NCI-H2107 treated with DMSO at 0.1 percent for 48 hours (cell line): ENCODE data around the gene FHIT.

Experiments used
- DNase-seq: peaks from one replicate; lab custom pipeline; 2025; ENCODE audit not compliant: unreplicated experiment; lab: John Stamatoyannopoulos, UW

Gene FHIT

DNA sequence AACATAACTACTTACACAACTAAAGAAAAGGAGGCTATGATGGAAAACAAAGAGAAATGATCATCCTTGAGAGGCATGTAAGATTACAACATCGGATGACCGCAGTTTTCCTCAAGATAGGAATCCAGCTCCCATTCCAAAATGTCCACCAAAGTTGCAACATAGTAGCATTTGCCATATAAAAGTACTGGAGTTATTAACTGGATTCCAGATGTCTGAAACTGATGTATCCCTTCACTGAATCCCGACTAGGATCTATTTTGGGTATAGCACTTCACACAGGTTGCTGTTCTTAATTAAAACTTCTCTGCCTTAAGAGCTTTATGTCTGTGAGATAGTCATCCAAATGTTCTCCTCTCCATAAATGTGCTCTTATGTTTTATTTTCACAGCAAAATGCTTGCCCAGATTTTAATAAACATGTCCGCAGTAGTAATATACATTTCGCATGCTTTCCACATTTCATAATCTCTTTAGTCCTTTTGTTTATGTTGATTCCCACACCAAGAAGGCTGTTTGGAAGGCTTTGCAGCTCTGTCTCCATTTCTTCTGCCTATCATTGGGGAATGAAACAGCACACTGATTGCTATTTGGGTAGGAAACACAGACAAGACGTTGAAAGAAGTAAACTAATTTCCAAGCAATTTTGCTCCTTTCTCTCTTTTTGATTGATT lies 1484.9 kb downstream of the FHIT start:
- no peak for DNase-seq

DNA sequence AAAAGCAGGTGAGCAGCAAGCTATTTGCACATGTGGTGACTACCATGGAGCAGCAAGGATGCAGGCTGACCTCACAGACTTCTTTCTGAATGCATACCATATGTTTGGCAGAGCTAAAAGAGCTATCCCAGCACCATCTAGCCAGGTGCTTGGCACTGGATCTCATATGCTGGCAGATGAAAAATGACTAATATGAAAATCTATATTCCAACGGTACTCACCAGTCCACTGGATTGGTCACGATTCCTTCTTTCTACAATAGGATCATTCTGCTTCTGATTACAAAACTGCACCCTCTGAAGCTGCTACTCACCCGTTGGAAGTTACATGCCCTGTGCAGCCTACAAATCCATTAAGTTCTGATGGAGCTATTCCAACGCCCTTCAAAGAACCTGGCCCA lies 1487.1 kb downstream of the FHIT start:
- DNase-seq: no peak

DNA sequence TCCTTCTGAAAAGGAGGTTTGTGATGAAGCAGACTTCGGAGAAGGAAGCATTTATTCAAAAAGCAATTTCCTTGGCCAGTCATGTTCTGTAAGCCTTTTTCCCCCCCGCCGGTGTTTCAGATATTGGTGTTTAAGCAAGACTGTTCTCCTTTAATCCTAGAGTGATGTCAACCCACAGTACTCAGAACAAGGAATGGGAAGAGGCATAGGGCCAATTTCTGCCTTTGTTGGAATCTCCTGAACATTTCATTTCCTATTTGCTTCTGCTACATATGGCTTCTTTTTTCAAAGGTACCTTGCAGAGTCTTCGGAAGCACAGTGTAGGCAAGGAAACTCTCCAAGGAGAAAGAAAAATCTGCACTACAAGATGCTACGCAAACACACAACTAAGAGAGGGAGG lies 1488.3 kb downstream of the FHIT start:
- DNase-seq: no peak

DNA sequence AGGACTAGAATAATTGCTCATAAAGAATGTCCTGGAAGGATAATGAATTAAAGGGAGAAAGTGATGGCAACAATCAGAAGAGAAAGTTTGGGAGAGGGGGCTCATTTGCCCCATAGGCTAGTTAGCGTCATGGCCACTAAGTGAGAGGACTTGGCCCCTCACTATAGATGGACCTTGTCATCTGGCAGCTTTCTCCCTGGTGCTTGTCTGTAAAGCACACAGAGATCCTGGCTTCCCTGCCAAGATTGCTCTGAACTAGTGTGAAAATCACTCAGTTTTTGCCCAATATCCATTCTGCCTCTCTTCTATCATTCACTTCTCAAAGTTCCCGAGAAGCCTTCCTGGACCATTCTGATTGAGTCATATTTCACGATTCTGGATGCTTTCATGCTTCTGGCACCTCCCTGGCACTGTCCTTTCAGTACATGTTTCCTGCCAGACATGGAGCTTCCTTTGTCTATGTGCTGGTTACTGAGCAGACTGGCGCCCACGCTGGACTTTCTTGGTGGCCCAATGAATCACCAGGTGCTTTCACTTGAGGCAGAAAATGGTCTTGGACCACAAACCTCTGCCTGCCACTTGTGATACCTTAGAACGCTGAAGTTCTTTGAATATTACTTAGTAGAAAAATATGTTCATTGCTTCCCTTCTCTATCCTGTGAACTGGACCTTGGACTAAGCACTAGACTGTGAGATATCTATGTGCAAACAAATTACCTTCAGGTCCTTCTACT lies 1491.8 kb downstream of the FHIT start:
- no peak for DNase-seq

DNA sequence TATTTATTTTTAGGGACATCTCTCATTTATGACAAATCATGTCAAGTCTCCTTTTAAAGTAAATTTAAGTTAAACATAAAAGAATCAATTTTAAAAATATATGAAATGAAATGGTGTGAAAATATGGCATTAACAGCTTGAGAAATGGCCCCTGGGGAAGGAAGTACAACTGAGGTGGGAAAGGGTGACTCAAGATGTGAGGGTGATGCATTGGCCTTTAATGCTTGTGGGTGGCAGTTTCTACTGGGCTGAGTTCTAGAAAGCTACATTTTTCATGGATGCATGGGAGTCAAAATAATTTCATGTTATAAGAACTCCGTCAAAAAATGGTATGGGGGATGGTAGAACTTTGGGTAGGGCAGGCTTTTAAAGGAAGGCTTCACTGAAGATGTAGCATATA lies 1492.6 kb downstream of the FHIT start:
- DNase-seq: no peak

DNA sequence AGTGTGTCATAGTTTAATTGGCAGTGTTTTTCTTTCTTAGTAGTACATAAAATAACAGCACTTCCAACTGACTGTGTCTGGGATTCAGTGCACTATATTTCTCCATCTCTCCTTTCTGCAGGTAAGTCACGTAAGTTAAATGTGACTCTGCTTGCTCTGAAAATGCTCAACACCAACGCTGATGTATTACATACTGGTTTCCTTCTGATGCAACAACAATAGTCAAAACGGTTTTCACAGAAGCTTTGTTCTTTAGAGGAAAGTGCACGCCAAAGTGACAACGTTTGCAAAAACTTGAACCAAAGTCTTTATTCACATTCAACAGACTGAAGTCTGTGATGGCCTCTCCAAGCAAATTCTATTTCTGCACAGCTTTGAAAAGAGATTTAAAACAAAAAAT lies 1494.3 kb downstream of the FHIT start:
- DNase-seq: no peak

DNA sequence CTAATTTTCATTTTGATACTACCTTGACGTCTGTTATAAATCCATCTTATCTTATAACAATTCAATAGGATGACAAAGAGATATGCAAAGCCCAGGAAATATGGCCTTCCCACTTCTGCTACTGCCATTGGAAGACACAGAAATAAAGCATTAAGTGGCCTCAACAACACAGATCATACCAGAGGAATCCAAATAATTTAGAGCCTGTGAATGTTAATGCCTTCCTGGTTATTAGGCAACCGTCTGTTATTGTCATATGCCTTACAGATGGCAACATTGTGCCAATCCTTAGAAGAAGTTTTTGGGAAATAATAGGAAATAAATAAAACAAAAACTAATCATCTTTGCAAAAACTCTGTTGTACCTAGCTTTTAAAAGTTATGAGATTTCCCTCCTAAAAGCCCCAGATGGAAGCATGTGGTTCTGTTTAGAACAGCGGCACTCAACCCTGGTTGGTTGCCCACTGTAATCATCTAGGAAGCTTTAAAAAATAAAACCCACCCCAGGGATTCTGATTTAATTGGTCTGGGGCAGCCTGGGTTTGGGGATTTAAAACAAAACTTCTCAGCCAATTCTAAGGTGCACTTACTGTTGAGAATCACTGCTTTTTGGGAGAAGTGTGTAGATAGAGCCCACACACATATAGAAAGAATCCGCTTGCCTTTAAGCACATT lies 1496.7 kb downstream of the FHIT start:
- DNase-seq: no peak

DNA sequence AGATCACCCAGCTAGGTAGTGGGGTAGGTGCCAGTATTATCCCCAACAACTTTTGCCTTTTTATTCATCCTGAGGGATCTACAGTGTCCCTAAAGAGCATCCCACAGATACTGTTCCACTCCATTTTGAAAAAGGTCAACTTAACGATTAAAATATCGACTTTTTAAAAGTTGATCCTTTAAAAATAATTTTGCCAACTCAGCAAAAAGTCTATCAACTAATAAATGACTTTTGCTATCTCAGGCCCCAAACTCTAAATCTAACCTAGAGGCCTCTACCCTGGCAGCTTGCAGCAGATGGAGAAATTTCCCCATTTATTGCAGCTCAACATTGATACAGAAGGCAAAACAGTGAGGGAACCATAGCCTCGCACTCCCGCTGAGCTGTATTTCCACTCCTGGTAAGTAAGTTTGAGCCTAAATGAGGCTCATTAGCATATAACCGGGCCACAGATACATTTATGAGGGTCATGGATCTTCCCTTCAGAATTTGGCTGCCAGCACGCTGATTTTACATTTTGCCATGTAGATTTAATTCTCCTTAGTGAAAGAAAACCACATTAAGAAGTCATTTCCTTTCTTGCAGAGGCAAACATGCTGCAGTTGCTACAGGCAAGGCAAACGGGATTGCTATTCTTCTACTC lies 1497.3 kb downstream of the FHIT start:
- no peak for DNase-seq

DNA sequence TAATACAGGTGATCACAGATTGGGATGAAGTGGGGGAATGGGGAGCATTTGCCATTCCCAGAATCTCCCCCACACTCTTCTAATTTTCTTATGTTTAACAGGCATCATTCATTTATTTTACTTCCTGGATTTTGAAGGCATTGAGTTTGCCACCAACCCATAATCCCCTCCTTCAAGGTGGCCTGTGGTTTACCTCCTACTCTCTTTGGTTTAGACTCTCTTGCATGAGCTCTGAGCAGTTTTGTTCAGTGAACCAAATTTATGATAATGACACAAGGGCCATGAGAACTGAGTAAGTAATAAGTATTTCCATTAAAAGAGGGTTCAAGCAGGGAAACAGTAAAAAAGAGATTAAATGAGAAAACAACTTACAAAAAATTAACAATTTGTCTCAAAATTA lies 1498.3 kb downstream of the FHIT start:
- no peak for DNase-seq

DNA sequence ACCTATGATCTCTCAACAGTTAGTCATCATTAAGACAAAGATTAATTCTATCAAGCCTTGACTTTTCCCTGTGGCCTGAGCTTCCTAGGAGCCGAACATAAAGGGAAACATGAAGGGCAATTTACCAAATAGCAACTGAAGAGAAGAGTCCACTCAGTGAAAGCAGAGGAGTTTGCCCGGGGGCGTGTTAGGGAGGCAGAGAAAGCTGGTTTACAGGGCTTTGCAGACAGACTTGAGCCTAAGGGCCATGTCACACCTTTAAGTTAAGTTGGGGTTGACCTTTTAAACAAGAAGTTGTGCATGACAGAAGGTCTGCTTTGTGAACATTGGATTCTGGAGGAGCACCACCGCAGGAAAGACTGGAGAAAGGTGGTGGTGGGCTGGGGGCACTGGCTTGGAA lies 1499.6 kb downstream of the FHIT start:
- DNase-seq: no peak

DNA sequence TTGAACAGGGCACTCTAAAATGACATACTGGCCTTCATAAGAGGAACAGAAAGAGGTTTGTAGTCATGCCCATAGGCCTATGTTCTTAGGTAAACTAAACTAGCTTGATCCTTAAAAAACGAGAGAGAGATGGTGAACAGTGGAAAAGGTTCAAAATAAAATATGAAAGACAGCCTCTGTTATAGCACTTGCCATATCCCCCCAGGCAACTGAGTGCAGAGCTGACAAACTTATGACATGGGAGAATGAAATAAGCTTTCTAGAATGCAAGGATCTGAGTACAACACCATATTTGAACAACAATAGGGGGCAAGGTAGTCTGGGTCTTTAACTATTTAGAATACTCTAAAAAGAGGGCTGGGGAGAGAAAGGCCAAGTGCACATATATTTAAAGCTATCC lies 1500.9 kb downstream of the FHIT start:
- no peak for DNase-seq

DNA sequence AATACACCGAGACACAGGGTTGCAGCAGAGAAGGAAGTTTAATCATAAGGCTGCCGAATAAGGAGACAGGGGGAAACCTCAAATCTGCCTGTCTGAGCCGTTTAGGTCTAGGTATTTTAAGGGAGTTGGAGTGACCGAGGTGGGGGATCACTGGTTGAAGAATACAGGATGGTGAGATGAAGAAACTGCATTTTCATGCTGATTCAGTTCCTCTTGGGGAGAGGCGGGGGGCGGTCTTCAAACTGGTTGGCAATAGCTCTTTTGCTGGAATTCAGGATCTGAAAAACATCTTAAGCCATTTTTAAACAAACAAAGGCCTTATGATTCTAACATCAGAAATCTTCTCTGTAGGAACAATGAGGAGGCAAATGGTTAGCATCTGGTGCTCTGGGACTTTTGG lies 1502.0 kb downstream of the FHIT start:
- no peak for DNase-seq

DNA sequence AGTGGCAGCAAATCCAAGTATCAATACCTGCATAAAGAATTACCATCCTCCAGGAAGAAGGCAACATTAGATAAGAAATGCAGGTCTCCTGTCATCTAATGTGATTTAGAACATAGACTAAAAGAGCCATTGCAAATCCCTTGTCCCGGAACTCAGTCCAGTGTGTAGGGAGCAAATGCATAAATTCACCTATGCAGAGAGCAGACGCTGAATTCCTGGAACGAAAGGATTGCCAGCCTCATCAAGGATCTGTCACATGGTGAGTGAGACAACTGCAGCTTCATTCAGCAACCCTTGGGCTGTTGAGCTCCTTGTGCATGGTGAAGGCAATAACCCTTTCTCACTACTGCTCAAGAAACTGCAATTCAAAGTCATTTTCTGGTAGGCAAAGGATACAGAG lies 1504.7 kb downstream of the FHIT start:
- no peak for DNase-seq

DNA sequence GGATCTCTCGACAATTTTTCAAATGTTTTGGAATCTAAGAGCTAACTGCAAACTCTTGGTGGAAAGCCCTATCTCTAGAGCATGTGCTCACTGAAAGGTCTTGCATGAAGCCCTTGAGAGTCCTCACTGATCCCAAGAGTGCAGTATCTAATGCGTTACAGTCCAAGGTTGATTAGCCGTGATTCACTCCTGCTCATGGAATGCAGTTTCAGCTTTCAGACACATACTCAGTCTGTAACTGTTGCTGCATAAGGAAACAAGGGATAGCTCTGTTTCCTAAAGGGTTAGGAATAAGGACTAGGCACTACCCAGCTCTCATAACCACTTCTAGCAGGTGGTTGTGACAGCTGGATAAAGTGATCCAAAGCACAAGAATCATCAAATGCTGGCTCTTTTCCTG lies 1514.0 kb downstream of the FHIT start:
- DNase-seq: no peak

DNA sequence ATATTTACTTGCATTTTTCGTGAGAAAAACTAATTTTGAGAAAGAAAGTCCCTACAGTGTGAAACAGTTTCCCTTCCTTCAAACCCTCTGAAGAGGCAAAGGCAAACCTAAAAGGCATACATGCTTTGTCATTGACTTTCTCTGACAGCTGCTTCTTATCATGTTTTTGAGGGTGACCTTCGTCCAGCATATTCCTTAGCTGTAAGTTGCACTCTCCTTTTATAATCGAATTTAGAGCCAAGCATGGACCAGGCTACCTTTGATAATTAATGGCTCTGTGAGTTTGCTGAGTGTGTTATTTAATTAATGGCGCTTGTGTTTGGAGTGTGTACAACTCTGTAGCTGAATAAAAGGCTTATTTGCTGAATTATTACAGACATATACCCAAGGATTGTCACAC lies 1517.2 kb downstream of the FHIT start:
- no peak for DNase-seq

DNA sequence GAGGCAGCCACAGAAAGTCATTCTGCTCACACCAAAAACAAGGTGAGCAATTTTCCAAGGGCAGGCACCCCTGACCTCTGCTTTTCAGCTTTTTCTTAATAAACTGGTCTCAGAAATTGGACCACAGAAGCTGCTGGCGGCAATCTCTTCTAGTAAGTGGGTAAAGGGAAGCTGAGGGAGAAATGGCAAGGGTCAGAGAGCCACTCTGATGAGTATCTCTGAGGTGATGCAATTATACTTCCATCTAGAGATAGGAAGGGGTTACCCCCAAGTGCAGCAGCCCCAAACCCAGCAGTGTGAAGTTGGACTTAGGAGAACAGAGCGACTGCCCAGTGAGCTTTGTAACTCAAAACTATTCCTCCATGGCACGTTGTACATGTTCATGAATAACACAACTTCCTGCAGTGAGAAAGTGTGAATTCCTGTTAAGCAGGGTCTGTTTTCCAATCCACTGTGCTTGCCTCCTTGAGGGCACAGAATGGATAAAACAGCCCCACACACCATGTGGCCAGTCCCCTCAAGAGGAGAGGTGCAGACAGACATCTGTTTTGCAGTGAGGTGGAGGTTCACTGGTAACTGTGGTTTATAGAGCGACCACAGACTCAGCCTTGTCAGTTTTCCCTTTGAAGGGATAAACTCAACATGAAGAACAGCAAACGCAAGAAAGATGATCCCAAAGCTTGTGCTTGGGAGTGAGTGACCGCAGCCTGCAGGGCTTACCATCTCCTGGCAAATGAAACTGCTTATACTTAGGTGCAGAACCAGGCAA lies 1518.0 kb downstream of the FHIT start:
- DNase-seq: no peak

DNA sequence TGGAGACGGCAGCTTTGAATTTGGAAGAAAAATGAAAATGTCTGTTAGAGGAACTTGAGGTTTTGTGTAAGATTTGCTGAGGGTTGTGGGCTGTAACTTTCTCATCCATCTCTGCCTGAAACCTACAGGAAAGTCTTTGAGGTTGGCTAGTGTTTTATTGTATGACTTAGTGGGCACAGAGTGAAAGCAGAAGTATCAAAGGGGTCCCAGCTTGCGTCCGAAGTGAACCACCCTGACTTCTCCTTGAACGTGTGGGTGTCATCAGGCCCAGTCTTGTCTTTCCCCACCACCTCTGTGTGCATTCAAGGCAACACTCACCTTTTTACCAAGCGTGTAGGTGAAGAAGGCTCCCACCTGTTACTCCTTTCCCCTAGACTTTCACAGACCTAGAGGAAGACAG lies 1519.3 kb downstream of the FHIT start:
- DNase-seq: no peak

DNA sequence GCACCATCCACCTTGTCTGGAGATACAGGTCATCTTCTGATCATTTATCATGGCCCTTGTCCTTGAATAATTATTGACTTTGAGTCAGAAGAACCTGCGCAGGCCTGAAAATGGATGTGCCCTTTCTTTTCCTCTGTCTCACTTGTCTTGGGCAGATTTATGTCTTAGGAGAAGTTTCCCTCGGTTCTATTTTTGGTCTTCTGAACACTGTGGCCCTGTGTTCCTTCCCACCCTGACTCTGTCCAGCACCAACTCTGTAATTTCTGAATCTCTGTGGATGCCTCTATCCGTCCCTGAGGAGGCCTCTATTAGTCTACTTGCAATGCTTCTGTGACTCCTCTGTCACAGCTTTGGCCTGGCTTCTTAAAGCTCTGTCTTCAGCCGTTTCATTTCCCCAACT lies 1520.7 kb downstream of the FHIT start:
- DNase-seq: no peak

DNA sequence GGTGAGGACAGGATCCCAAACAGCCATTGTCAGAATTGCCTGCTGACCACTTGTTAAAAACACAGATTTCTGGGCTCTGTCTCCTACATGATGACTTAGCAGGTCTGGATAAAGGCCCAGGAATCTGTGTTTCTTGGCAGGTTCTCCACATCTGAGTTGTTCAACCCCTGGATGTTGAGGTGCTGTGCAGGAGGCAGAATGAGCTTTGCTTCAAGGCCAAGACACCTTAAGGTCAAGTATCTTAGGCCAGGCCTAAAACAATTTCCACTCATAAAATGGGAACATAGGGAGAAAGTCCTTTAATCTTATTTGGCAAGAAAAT lies 1522.7 kb downstream of the FHIT start:
- DNase-seq: no peak

DNA sequence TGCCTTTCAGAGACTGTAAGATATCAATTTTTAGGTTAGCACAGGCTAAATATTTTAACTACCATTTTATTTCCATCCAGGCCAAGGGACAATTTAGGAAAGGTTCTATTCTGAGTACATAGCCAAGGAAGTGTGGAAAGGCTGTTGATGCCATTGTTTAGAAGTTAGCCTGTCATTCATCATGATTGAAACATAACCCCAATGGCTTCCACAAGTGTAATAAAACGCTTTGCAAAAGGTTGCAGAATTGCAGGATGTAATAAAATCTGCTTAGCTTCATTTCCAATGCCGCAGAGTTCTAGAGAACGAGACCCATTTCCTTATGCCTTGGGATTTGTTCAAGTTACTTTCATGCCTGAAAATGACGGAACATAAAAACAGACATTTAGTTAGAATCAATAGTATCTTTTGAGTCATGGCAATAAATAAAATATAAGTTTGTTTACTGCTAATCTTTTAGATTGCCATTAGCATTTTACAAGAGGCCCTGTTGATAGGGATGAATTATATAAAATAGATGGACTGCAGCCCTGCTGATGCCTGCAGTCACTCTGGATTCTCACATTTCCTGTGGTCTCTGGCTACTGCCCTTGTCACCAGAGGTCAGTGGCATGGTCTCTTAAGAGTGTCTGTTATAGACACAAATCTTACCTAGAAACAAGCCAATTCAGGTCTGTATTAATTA lies 1523.2 kb downstream of the FHIT start:
- no peak for DNase-seq

DNA sequence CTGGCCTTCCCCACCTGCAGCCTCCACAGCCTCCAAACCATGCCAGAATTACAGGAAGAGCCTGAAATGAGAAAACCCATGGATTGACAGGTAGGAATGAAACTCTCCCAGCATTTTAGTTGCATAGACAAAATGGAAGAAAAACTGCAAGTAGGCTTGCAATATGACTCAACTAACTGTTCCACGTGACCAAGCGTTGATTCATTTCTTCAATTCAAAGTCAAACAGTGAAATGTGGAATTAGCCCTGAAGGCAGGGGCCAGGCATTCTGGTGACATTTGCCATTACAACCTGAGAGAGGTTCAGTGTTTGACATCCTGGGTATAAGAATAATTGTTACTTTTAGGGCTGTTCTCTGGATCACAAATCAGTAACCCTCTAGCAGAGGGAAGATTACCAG lies 1525.0 kb downstream of the FHIT start:
- DNase-seq: no peak
